SK-N-SH treated with all-trans-retinoic acid at 6 μM for 48 hours (cell line): ENCODE results near the gene MTX2.

Source experiments
- ATAC-seq: fragments of 200-7000 bp; cut with Tn5 transposase; 3 replicates; pipeline ENCODE4 v1.9.1; 2020; ENCODE audit warnings: mild to moderate bottlenecking, moderate library complexity
- ARNTL ChIP-seq: fragments of 450-650 bp; formaldehyde crosslinking; IDR thresholded peaks from 2 replicates; pipeline ENCODE4 v1.5.0; 2020; ENCODE audit warnings: low read depth, mild to moderate bottlenecking, moderate library complexity, borderline replicate concordance
- BACH2 ChIP-seq: fragments of 250-450 bp; sonication (Bioruptor Pico); IDR thresholded peaks from 2 replicates; pipeline ENCODE4 v1.9.0; 2021; ENCODE audit warnings: mild to moderate bottlenecking, borderline replicate concordance
- CSDC2 ChIP-seq: fragments of 250-450 bp; sonication (Bioruptor Pico); IDR thresholded peaks from 2 replicates; pipeline ENCODE4 v1.5.0; 2020; ENCODE audit warnings: mild to moderate bottlenecking, moderate library complexity
- ESRRG ChIP-seq: fragments of 250-450 bp; sonication (Bioruptor Pico); IDR thresholded peaks from 2 replicates; pipeline ENCODE4 v1.6.1; 2021; ENCODE audit warnings: mild to moderate bottlenecking
- GLIS3 ChIP-seq: fragments of 250-450 bp; sonication (Bioruptor Pico); IDR thresholded peaks from 2 replicates; pipeline ENCODE4 v1.5.0; 2020; ENCODE audit warnings: mild to moderate bottlenecking, moderate library complexity
- ISL1 ChIP-seq: fragments of 250-450 bp; sonication (Bioruptor Pico); IDR thresholded peaks from 2 replicates; pipeline ENCODE4 v2.1.2; 2022; ENCODE audit warnings: mild to moderate bottlenecking, moderate library complexity
- OSR1 ChIP-seq: fragments of 250-450 bp; sonication (Bioruptor Pico); IDR thresholded peaks from 2 replicates; pipeline ENCODE4 v1.8.0; 2022; ENCODE audit warnings: moderate library complexity, mild to moderate bottlenecking, inconsistent platforms
- PATZ1 ChIP-seq: fragments of 250-450 bp; sonication (Bioruptor Pico); IDR thresholded peaks from 2 replicates; pipeline ENCODE4 v1.8.0; 2020; ENCODE audit warnings: mild to moderate bottlenecking, moderate library complexity, borderline replicate concordance
- POU6F1 ChIP-seq: fragments of 250-450 bp; sonication (Bioruptor Pico); IDR thresholded peaks from 2 replicates; pipeline ENCODE4 v1.8.0; 2021; ENCODE audit warnings: low read depth, mild to moderate bottlenecking, moderate library complexity, borderline replicate concordance
- PPARA ChIP-seq: fragments of 250-450 bp; sonication (Bioruptor Pico); IDR thresholded peaks from 2 replicates; pipeline ENCODE4 v1.5.0; 2020; ENCODE audit warnings: mild to moderate bottlenecking, borderline replicate concordance
- RARB ChIP-seq: fragments of 250-450 bp; sonication (Bioruptor Pico); IDR thresholded peaks from 2 replicates; pipeline ENCODE4 v1.8.0; 2021; ENCODE audit warnings: mild to moderate bottlenecking, moderate library complexity
- SNAI2 ChIP-seq: fragments of 250-450 bp; sonication (Bioruptor Pico); IDR thresholded peaks from 2 replicates; pipeline ENCODE4 v1.5.0; 2020; ENCODE audit warnings: mild to moderate bottlenecking, moderate library complexity
- TCF4 ChIP-seq: fragments of 250-450 bp; sonication (Bioruptor Pico); IDR thresholded peaks from 2 replicates; pipeline ENCODE4 v1.8.0; 2021; ENCODE audit warnings: mild to moderate bottlenecking, moderate library complexity, borderline replicate concordance
- TOX ChIP-seq: fragments of 250-450 bp; sonication (Bioruptor Pico); IDR thresholded peaks from 2 replicates; pipeline ENCODE4 v1.8.0; 2021; ENCODE audit warnings: mild to moderate bottlenecking, moderate library complexity, borderline replicate concordance
- TSHZ2 ChIP-seq: fragments of 250-450 bp; sonication (Bioruptor Pico); IDR thresholded peaks from 2 replicates; pipeline ENCODE4 v1.5.0; 2020; ENCODE audit warnings: mild to moderate bottlenecking, moderate library complexity
- ZFP3 ChIP-seq: fragments of 250-450 bp; sonication (Bioruptor Pico); IDR thresholded peaks from 2 replicates; pipeline ENCODE4 v1.5.0; 2020; ENCODE audit warnings: mild to moderate bottlenecking, moderate library complexity
- ZFP30 ChIP-seq: fragments of 450-650 bp; formaldehyde crosslinking; IDR thresholded peaks from 2 replicates; pipeline ENCODE4 v1.5.0; 2022; ENCODE audit warnings: mild to moderate bottlenecking, moderate library complexity
- ZNF565 ChIP-seq: fragments of 450-650 bp; formaldehyde crosslinking; conservative IDR thresholded peaks from 2 replicates; pipeline ENCODE4 v1.5.0; 2020; ENCODE audit warnings: low read depth, mild to moderate bottlenecking, moderate library complexity
- ZNF70 ChIP-seq: fragments of 450-650 bp; formaldehyde crosslinking; IDR thresholded peaks from 2 replicates; pipeline ENCODE4 v1.5.0; 2020; ENCODE audit warnings: mild to moderate bottlenecking, moderate library complexity
- ZNF8 ChIP-seq: fragments of 450-650 bp; formaldehyde crosslinking; IDR thresholded peaks from 2 replicates; pipeline ENCODE4 v1.5.0; 2020; ENCODE audit warnings: mild to moderate bottlenecking, moderate library complexity
- TF ChIP-seq, protein P1 (sequence below): fragments of 250-450 bp; sonication (Bioruptor Pico); IDR thresholded peaks from 2 replicates; pipeline ENCODE4 v1.5.1; 2021; ENCODE audit warnings: mild to moderate bottlenecking, moderate library complexity
- TF ChIP-seq, protein P2 (sequence below): fragments of 250-450 bp; sonication (Bioruptor Pico); IDR thresholded peaks from 2 replicates; pipeline ENCODE4 v1.5.1; 2020; ENCODE audit warnings: low read depth, mild to moderate bottlenecking, moderate library complexity

MTX2 gene

DNA sequence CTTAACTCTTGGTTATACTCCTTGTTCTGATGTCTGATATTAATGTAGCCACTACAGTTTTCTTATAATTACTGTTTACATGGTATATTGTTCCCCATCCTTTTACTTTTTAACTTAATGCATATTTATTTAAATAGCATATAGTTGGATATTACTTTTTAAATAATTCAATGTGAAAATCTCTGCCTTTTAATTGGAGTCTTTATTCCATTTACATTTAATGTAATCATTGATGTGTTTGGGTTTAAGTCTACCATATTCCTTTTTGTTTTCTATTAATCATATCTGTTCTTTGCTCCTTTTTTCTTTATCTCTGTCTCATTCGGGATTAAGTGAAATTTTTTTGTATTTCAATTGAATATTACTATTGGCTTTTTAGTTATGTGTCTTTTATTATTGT lies 109.1 kb downstream of the MTX2 start:
- ATAC-seq: no peak
- TF ChIP-seq, protein P1, sequence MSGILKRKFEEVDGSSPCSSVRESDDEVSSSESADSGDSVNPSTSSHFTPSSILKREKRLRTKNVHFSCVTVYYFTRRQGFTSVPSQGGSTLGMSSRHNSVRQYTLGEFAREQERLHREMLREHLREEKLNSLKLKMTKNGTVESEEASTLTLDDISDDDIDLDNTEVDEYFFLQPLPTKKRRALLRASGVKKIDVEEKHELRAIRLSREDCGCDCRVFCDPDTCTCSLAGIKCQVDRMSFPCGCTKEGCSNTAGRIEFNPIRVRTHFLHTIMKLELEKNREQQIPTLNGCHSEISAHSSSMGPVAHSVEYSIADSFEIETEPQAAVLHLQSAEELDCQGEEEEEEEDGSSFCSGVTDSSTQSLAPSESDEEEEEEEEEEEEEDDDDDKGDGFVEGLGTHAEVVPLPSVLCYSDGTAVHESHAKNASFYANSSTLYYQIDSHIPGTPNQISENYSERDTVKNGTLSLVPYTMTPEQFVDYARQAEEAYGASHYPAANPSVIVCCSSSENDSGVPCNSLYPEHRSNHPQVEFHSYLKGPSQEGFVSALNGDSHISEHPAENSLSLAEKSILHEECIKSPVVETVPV: no peak
- no peak for TF ChIP-seq RARB (CRISPR knock-in tag)
- no peak for TF ChIP-seq CSDC2 (CRISPR knock-in tag)
- no peak for TF ChIP-seq ZNF70 (CRISPR knock-in tag)
- TF ChIP-seq ZNF8: no peak
- TF ChIP-seq ISL1 (CRISPR knock-in tag): no peak
- no peak for TF ChIP-seq ZFP30 (CRISPR knock-in tag)
- no peak for TF ChIP-seq ZFP3 (CRISPR knock-in tag)
- TF ChIP-seq, all 23 proteins: peak for 0

DNA sequence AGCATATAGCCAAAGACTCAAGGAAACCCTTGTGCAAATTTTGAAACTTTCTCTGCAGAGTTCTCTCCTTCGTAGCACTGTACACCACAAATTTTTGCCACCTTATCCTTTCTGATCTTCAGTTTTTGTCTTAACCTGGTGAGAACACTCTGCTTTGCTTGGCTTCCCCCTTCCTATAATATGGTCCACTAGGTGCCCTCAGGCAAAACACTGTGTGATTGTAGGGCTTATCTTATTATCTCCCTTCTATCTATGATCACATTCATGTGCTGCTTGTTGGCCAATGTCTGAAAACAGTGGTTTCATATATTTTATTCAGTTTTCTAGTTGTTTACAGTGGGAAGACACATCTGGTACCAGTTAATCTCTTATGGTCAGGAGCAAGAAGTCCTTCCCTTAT lies 111.1 kb downstream of the MTX2 start:
- ATAC-seq: no peak
- TF ChIP-seq TOX (no peak), ZNF70 (CRISPR knock-in tag) (no peak), GLIS3 (CRISPR knock-in tag) (no peak), ISL1 (CRISPR knock-in tag) (no peak), ARNTL (CRISPR knock-in tag) (no peak), ZNF565 (CRISPR knock-in tag) (no peak), PPARA (CRISPR knock-in tag) (no peak), POU6F1 (no peak), TCF4 (CRISPR knock-in tag) (peak; percentile 38; the same call in 1 of the 2 replicates), OSR1 (CRISPR knock-in tag) (no peak), ZFP30 (CRISPR knock-in tag) (peak; percentile 49; the same call in 1 of the 2 replicates)

GRCh38 chr2:176383100-176383499 lies 113.9 kb downstream of the MTX2 start:
- TF ChIP-seq TOX (no peak), SNAI2 (CRISPR knock-in tag) (no peak), CSDC2 (CRISPR knock-in tag) (no peak), BACH2 (CRISPR knock-in tag) (no peak), GLIS3 (CRISPR knock-in tag) (no peak), ZNF8 (no peak), OSR1 (CRISPR knock-in tag) (no peak), POU6F1 (no peak), ZFP3 (CRISPR knock-in tag) (no peak), RARB (CRISPR knock-in tag) (no peak), PPARA (CRISPR knock-in tag) (no peak), TSHZ2 (CRISPR knock-in tag) (no peak), TCF4 (CRISPR knock-in tag) (no peak), ZNF70 (CRISPR knock-in tag) (no peak), ARNTL (CRISPR knock-in tag) (no peak), ESRRG (no peak), ZNF565 (CRISPR knock-in tag) (no peak), PATZ1 (CRISPR knock-in tag) (no peak)
- TF ChIP-seq, protein P2, sequence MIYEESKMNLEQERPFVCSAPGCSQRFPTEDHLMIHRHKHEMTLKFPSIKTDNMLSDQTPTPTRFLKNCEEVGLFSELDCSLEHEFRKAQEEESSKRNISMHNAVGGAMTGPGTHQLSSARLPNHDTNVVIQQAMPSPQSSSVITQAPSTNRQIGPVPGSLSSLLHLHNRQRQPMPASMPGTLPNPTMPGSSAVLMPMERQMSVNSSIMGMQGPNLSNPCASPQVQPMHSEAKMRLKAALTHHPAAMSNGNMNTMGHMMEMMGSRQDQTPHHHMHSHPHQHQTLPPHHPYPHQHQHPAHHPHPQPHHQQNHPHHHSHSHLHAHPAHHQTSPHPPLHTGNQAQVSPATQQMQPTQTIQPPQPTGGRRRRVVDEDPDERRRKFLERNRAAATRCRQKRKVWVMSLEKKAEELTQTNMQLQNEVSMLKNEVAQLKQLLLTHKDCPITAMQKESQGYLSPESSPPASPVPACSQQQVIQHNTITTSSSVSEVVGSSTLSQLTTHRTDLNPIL (CRISPR knock-in tag): no peak
- TF ChIP-seq, protein P1: no peak
- no peak for ATAC-seq
